ENCODE data around the gene NYAP2.

NYAP2 gene

GRCh38 chr2:225400546-225401400, 1.3 kb downstream of the NYAP2 start:
- Histone ChIP-seq H3K36me3 (ENCODE audit: control insufficient read depth in 5 of 5, insufficient read depth in 5 of 5, low read length in 5 of 5) (no peaks in the 10 kb centered on the region), H3K9me3 (ENCODE audit: control insufficient read depth in 5 of 5, low read length in 5 of 5) (no peaks in the 10 kb centered on the region), H3K27ac (ENCODE audit: low read depth, low read length) (no peak overlapping the region), H3K27me3 (ENCODE audit: control insufficient read depth in 5 of 5, insufficient read depth in 4 of 5, low read length in 5 of 5) (no peaks in the 10 kb centered on the region), H3K9ac (ENCODE audit: low read length in 5 of 5) (no peak overlapping the region), H3K4me3 (ENCODE audit: low read depth in 1 of 5, low read length in 5 of 5) (no peak overlapping the region), H3K4me1 (ENCODE audit: control insufficient read depth in 5 of 5, insufficient read depth in 5 of 5, low read length in 5 of 5) (no peaks in the 10 kb centered on the region)

- Histone ChIP-seq H3K9me3 (ENCODE audit: control insufficient read depth in 5 of 5, low read length in 5 of 5) (no peaks in the 10 kb centered on the region), H3K27ac (ENCODE audit: low read depth, low read length) (no peak overlapping the region), H3K9ac (ENCODE audit: low read length in 5 of 5) (no peak overlapping the region), H3K36me3 (ENCODE audit: control insufficient read depth in 5 of 5, insufficient read depth in 5 of 5, low read length in 5 of 5) (no peaks in the 10 kb centered on the region), H3K4me1 (ENCODE audit: control insufficient read depth in 5 of 5, insufficient read depth in 5 of 5, low read length in 5 of 5) (no peaks in the 10 kb centered on the region), H3K4me3 (ENCODE audit: low read depth in 1 of 5, low read length in 5 of 5) (no peak overlapping the region), H3K27me3 (ENCODE audit: control insufficient read depth in 5 of 5, insufficient read depth in 4 of 5, low read length in 5 of 5) (no peaks in the 10 kb centered on the region)
Measured at GRCh38 chr2:225402210-225402776, 2.8 kb downstream of the NYAP2 start.

GRCh38 chr2:225411452-225411851, 11.9 kb downstream of the NYAP2 start:
- H3K27ac ChIP-seq (ENCODE audit: low read depth, low read length): no peak overlapping the region
- H3K4me3 ChIP-seq (ENCODE audit: low read depth in 1 of 5, low read length in 5 of 5): no peak overlapping the region
- no peaks in the 10 kb centered on the region for H3K36me3 ChIP-seq (ENCODE audit: control insufficient read depth in 5 of 5, insufficient read depth in 5 of 5, low read length in 5 of 5)
- no peaks in the 10 kb centered on the region for H3K9me3 ChIP-seq (ENCODE audit: control insufficient read depth in 5 of 5, low read length in 5 of 5)
- H3K4me1 ChIP-seq (ENCODE audit: control insufficient read depth in 5 of 5, insufficient read depth in 5 of 5, low read length in 5 of 5): no peaks in the 10 kb centered on the region
- H3K9ac ChIP-seq (ENCODE audit: low read length in 5 of 5): no peak overlapping the region
- H3K27me3 ChIP-seq (ENCODE audit: control insufficient read depth in 5 of 5, insufficient read depth in 4 of 5, low read length in 5 of 5): no peaks in the 10 kb centered on the region

GRCh38 chr2:225413786-225414185, 14.3 kb downstream of the NYAP2 start:
- Histone ChIP-seq H3K4me1 (ENCODE audit: control insufficient read depth in 5 of 5, insufficient read depth in 5 of 5, low read length in 5 of 5) (no peaks in the 10 kb centered on the region), H3K4me3 (ENCODE audit: low read depth in 1 of 5, low read length in 5 of 5) (no peak overlapping the region), H3K9ac (ENCODE audit: low read length in 5 of 5) (no peak overlapping the region)

GRCh38 chr2:225414902-225415301, 15.4 kb downstream of the NYAP2 start:
- Histone ChIP-seq H3K27ac (ENCODE audit: low read depth, low read length) (no peak overlapping the region), H3K9me3 (ENCODE audit: control insufficient read depth in 5 of 5, low read length in 5 of 5) (no peaks in the 10 kb centered on the region), H3K27me3 (ENCODE audit: control insufficient read depth in 5 of 5, insufficient read depth in 4 of 5, low read length in 5 of 5) (no peaks in the 10 kb centered on the region), H3K4me3 (ENCODE audit: low read depth in 1 of 5, low read length in 5 of 5) (no peak overlapping the region), H3K4me1 (ENCODE audit: control insufficient read depth in 5 of 5, insufficient read depth in 5 of 5, low read length in 5 of 5) (no peaks in the 10 kb centered on the region), H3K9ac (ENCODE audit: low read length in 5 of 5) (no peak overlapping the region), H3K36me3 (ENCODE audit: control insufficient read depth in 5 of 5, insufficient read depth in 5 of 5, low read length in 5 of 5) (no peaks in the 10 kb centered on the region)

More at GRCh38 chr2:225413786-225414185, 14.3 kb downstream of the NYAP2 start:
- Histone ChIP-seq H3K9me3 (ENCODE audit: control insufficient read depth in 5 of 5, low read length in 5 of 5) (no peaks in the 10 kb centered on the region), H3K27me3 (ENCODE audit: control insufficient read depth in 5 of 5, insufficient read depth in 4 of 5, low read length in 5 of 5) (no peaks in the 10 kb centered on the region), H3K36me3 (ENCODE audit: control insufficient read depth in 5 of 5, insufficient read depth in 5 of 5, low read length in 5 of 5) (no peaks in the 10 kb centered on the region), H3K27ac (ENCODE audit: low read depth, low read length) (no peak overlapping the region)

DNA sequence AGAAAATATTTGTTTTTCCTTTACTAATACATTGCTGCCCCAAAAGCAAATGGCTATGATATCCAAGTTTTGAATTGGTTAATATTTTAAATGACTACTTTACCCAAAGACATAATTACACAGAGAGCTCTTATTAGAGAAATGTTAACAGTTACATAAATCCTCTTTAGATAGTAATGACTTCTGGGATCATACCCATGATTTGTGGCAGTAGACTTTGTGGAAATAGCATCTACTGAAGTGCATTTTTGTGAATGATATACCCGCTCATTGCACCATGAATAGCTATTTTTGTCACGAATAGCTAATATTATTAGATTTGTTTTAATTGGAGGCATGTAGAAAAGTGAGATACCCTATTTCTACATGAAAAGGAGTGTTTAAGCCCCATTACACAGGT, 15.8 kb downstream of the NYAP2 start:
- Histone ChIP-seq H3K36me3 (ENCODE audit: control insufficient read depth in 5 of 5, insufficient read depth in 5 of 5, low read length in 5 of 5) (no peaks in the 10 kb centered on the region), H3K4me1 (ENCODE audit: control insufficient read depth in 5 of 5, insufficient read depth in 5 of 5, low read length in 5 of 5) (no peaks in the 10 kb centered on the region), H3K9ac (ENCODE audit: low read length in 5 of 5) (no peak overlapping the region), H3K9me3 (ENCODE audit: control insufficient read depth in 5 of 5, low read length in 5 of 5) (no peaks in the 10 kb centered on the region), H3K4me3 (ENCODE audit: low read depth in 1 of 5, low read length in 5 of 5) (no peak overlapping the region), H3K27me3 (ENCODE audit: control insufficient read depth in 5 of 5, insufficient read depth in 4 of 5, low read length in 5 of 5) (no peaks in the 10 kb centered on the region), H3K27ac (ENCODE audit: low read depth, low read length) (no peak overlapping the region)

GRCh38 chr2:225415792-225416191, 16.3 kb downstream of the NYAP2 start:
- no peak overlapping the region for H3K27ac ChIP-seq (ENCODE audit: low read depth, low read length)
- H3K4me3 ChIP-seq (ENCODE audit: low read depth in 1 of 5, low read length in 5 of 5): no peak overlapping the region
- no peaks in the 10 kb centered on the region for H3K4me1 ChIP-seq (ENCODE audit: control insufficient read depth in 5 of 5, insufficient read depth in 5 of 5, low read length in 5 of 5)
- H3K9ac ChIP-seq (ENCODE audit: low read length in 5 of 5): no peak overlapping the region
- H3K9me3 ChIP-seq (ENCODE audit: control insufficient read depth in 5 of 5, low read length in 5 of 5): no peaks in the 10 kb centered on the region
- no peaks in the 10 kb centered on the region for H3K36me3 ChIP-seq (ENCODE audit: control insufficient read depth in 5 of 5, insufficient read depth in 5 of 5, low read length in 5 of 5)
- H3K27me3 ChIP-seq (ENCODE audit: control insufficient read depth in 5 of 5, insufficient read depth in 4 of 5, low read length in 5 of 5): no peaks in the 10 kb centered on the region

- H3K9me3 ChIP-seq (ENCODE audit: control insufficient read depth in 5 of 5, low read length in 5 of 5): no peaks in the 10 kb centered on the region
- H3K4me3 ChIP-seq (ENCODE audit: low read depth in 1 of 5, low read length in 5 of 5): no peak overlapping the region
- H3K27ac ChIP-seq (ENCODE audit: low read depth, low read length): no peak overlapping the region
- H3K36me3 ChIP-seq (ENCODE audit: control insufficient read depth in 5 of 5, insufficient read depth in 5 of 5, low read length in 5 of 5): no peaks in the 10 kb centered on the region
- no peak overlapping the region for H3K9ac ChIP-seq (ENCODE audit: low read length in 5 of 5)
- no peaks in the 10 kb centered on the region for H3K4me1 ChIP-seq (ENCODE audit: control insufficient read depth in 5 of 5, insufficient read depth in 5 of 5, low read length in 5 of 5)
- H3K27me3 ChIP-seq (ENCODE audit: control insufficient read depth in 5 of 5, insufficient read depth in 4 of 5, low read length in 5 of 5): no peaks in the 10 kb centered on the region
Measured at GRCh38 chr2:225416616-225417367, 17.3 kb downstream of the NYAP2 start.

DNA sequence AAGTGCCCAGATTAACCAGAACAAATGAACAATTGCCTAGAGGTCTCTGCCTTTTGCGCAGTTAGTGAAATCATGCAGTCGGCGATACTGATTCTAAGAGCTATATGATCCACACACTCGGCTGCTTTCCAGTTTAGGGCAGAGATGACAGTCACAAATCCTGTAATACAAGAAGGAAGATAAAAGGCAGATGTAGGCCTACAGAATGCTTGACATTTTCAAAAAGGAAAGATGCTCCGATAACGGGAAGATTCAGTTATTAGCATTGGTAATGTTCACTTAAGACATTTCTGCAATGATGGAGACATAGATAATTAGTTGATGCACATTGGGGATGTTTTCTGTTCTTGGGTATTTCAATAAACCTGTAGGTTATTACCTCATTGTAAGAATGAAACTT, 19.5 kb downstream of the NYAP2 start:
- H3K4me1 ChIP-seq (ENCODE audit: control insufficient read depth in 5 of 5, insufficient read depth in 5 of 5, low read length in 5 of 5): no peaks in the 10 kb centered on the region
- no peak overlapping the region for H3K9ac ChIP-seq (ENCODE audit: low read length in 5 of 5)
- no peaks in the 10 kb centered on the region for H3K36me3 ChIP-seq (ENCODE audit: control insufficient read depth in 5 of 5, insufficient read depth in 5 of 5, low read length in 5 of 5)
- no peak overlapping the region for H3K4me3 ChIP-seq (ENCODE audit: low read depth in 1 of 5, low read length in 5 of 5)
- H3K9me3 ChIP-seq (ENCODE audit: control insufficient read depth in 5 of 5, low read length in 5 of 5): no peaks in the 10 kb centered on the region
- H3K27ac ChIP-seq (ENCODE audit: low read depth, low read length): no peak overlapping the region
- no peaks in the 10 kb centered on the region for H3K27me3 ChIP-seq (ENCODE audit: control insufficient read depth in 5 of 5, insufficient read depth in 4 of 5, low read length in 5 of 5)

GRCh38 chr2:225422145-225422544, 22.6 kb downstream of the NYAP2 start:
- H3K36me3 ChIP-seq (ENCODE audit: control insufficient read depth in 5 of 5, insufficient read depth in 5 of 5, low read length in 5 of 5): no peaks in the 10 kb centered on the region
- no peaks in the 10 kb centered on the region for H3K27me3 ChIP-seq (ENCODE audit: control insufficient read depth in 5 of 5, insufficient read depth in 4 of 5, low read length in 5 of 5)
- no peak overlapping the region for H3K9ac ChIP-seq (ENCODE audit: low read length in 5 of 5)
- no peaks in the 10 kb centered on the region for H3K9me3 ChIP-seq (ENCODE audit: control insufficient read depth in 5 of 5, low read length in 5 of 5)
- H3K4me3 ChIP-seq (ENCODE audit: low read depth in 1 of 5, low read length in 5 of 5): no peak overlapping the region
- no peaks in the 10 kb centered on the region for H3K4me1 ChIP-seq (ENCODE audit: control insufficient read depth in 5 of 5, insufficient read depth in 5 of 5, low read length in 5 of 5)
- H3K27ac ChIP-seq (ENCODE audit: low read depth, low read length): no peak overlapping the region
